ENCODE data around the gene NUDT2.
"Not testable (repeated sequence)": the region's sequence is repeated elsewhere in the genome, so short reads cannot be mapped to it uniquely, and the experiment has no call there.

NUDT2 gene

GRCh38 chr9:34337403-34337802, 8.0 kb downstream of the NUDT2 start:
- peak; percentile 35 for DNase-seq

- DNase-seq, result not testable (repeated sequence)
Measured at GRCh38 chr9:34338079-34338478, 8.7 kb downstream of the NUDT2 start.

GRCh38 chr9:34338665-34339385, 9.5 kb downstream of the NUDT2 start:
- DNase-seq, result no peak

- no peak for DNase-seq
Measured at GRCh38 chr9:34341659-34342295, 12.4 kb downstream of the NUDT2 start.

- DNase-seq, result no peak
Measured at GRCh38 chr9:34343090-34343489, 13.7 kb downstream of the NUDT2 start.

GRCh38 chr9:34343605-34344004, 14.2 kb downstream of the NUDT2 start:
- DNase-seq, result no peak

- DNase-seq, result no peak
Measured at GRCh38 chr9:34346873-34347799, 17.8 kb downstream of the NUDT2 start.

GRCh38 chr9:34347800-34348158, 18.4 kb downstream of the NUDT2 start:
- no peak for DNase-seq

- DNase-seq, result no peak
Measured at GRCh38 chr9:34349324-34349723, 20.0 kb downstream of the NUDT2 start.

GRCh38 chr9:34352122-34352652, 22.8 kb downstream of the NUDT2 start:
- DNase-seq, result not testable (repeated sequence)

- not testable (repeated sequence) for DNase-seq
Measured at GRCh38 chr9:34352957-34353356, 23.6 kb downstream of the NUDT2 start.

- DNase-seq, result no peak
Measured at GRCh38 chr9:34362614-34363214, 33.3 kb downstream of the NUDT2 start.

- no peak for DNase-seq
Measured at GRCh38 chr9:34363619-34364351, 34.4 kb downstream of the NUDT2 start.

- DNase-seq, result no peak
Measured at GRCh38 chr9:34365282-34365681, 35.9 kb downstream of the NUDT2 start.

GRCh38 chr9:34366365-34366764, 37.0 kb downstream of the NUDT2 start:
- no peak for DNase-seq

- DNase-seq, result not testable (repeated sequence)
Measured at GRCh38 chr9:34367751-34368410, 38.5 kb downstream of the NUDT2 start.

- not testable (repeated sequence) for DNase-seq
Measured at GRCh38 chr9:34368796-34369195, 39.4 kb downstream of the NUDT2 start.

GRCh38 chr9:34369636-34370035, 40.3 kb downstream of the NUDT2 start:
- no peak for DNase-seq

GRCh38 chr9:34370335-34370969, 41.1 kb downstream of the NUDT2 start:
- DNase-seq, result no peak

- peak; percentile 27 for DNase-seq
Measured at GRCh38 chr9:34370970-34371880, 41.9 kb downstream of the NUDT2 start.
